ENCODE data around the gene DCUN1D3. TPM values are rescaled to one million over a fixed set of nuclear protein-coding genes. Genes with fewer than 3 reads are reported as not detected.

The DCUN1D3 gene
- total RNA-seq, 2 experiments from 2014 or later = 5.9 to 6.9 TPM

- intact Hi-C loops (cut with micrococcal nuclease) = no loop called here
- no peaks in the 10 kb centered on the region for H3K27me3 Mint-ChIP-seq
- no peak for TF ChIP-seq CTCF (IDR thresholded peaks at IDR 0.05)
- H3K36me3 Mint-ChIP-seq (ENCODE audit: low read depth) = peaks cover 55% of the 10 kb centered on the region
- H3K27ac Mint-ChIP-seq = peak overlapping the region; percentile 98
- peak; percentile 53 for DNase-seq
- ATAC-seq = no peak
- ChIA-PET POLR2A (interaction anchor here (0.9 to 3.2 kb wide), 4 partner anchors 8 to 36 kb away, joined by 3 to 14 read pairs (median 8); no protein-coding TSS in a partner anchor), CTCF (interaction anchor here (1.0 to 1.1 kb wide), 2 partner anchors 9 to 26 kb away, joined by 3 to 4 read pairs; no protein-coding TSS in a partner anchor)
- H3K9me3 Mint-ChIP-seq = no peaks in the 10 kb centered on the region
- peaks cover 78% of the 10 kb centered on the region for H3K4me1 Mint-ChIP-seq (ENCODE audit: low read depth)
- peak overlapping the region; percentile 93 for H3K4me3 Mint-ChIP-seq
Observed at GRCh38 chr16:20901436-20902112, 1.4 kb upstream of the DCUN1D3 start.

GRCh38 chr16:20901068-20901435, 894 bp upstream of the DCUN1D3 start:
- peak overlapping the region; percentile 98 for H3K27ac Mint-ChIP-seq

GRCh38 chr16:20899477-20900298, 470 bp downstream of the DCUN1D3 start:
- CTCF ChIA-PET = interaction anchor here (0.7 to 3.6 kb wide), 7 partner anchors 9 to 50 kb away, joined by 3 to 25 read pairs (median 4); no protein-coding TSS in a partner anchor
- intact Hi-C loops (cut with micrococcal nuclease) = no loop called here
- peaks cover 63% of the 10 kb centered on the region for H3K4me1 Mint-ChIP-seq (ENCODE audit: low read depth)

More at GRCh38 chr16:20901068-20901435, 894 bp upstream of the DCUN1D3 start:
- Mint-ChIP-seq H3K36me3 (ENCODE audit: low read depth) (peaks cover 49% of the 10 kb centered on the region), H3K27me3 (no peaks in the 10 kb centered on the region), H3K4me3 (peak overlapping the region; percentile 93), H3K9me3 (no peaks in the 10 kb centered on the region), H3K4me1 (ENCODE audit: low read depth) (peaks cover 73% of the 10 kb centered on the region)
- DNase-seq (no peak), ATAC-seq (peak; percentile 3)
- POLR2A ChIA-PET = interaction anchor here (0.9 to 3.2 kb wide), 9 partner anchors 8 to 95 kb away, joined by 3 to 14 read pairs (median 4); no protein-coding TSS in a partner anchor
- CTCF ChIA-PET = interaction anchor here (0.7 to 1.4 kb wide), 4 partner anchors 10 to 48 kb away, joined by 3 to 5 read pairs (median 3); no protein-coding TSS in a partner anchor
- TF ChIP-seq CTCF (IDR thresholded peaks at IDR 0.05) = no peak
- intact Hi-C loops (cut with micrococcal nuclease) = no loop called here

GRCh38 chr16:20899071-20899470, 1.1 kb downstream of the DCUN1D3 start:
- intact Hi-C loops (cut with micrococcal nuclease) = no loop called here

More at GRCh38 chr16:20899477-20900298, 470 bp downstream of the DCUN1D3 start:
- Mint-ChIP-seq H3K36me3 (ENCODE audit: low read depth) (peaks cover 49% of the 10 kb centered on the region), H3K27me3 (no peaks in the 10 kb centered on the region), H3K27ac (peak overlapping the region; percentile 98), H3K4me3 (peak overlapping the region; percentile 93), H3K9me3 (no peaks in the 10 kb centered on the region)
- no peak for ATAC-seq
- POLR2A ChIA-PET = interaction anchor here (0.7 to 3.2 kb wide), 14 partner anchors 9 to 179 kb away, joined by 3 to 14 read pairs (median 4); no protein-coding TSS in a partner anchor
- no peak for DNase-seq
- TF ChIP-seq CTCF (IDR thresholded peaks at IDR 0.05) = no peak

More at GRCh38 chr16:20899071-20899470, 1.1 kb downstream of the DCUN1D3 start:
- ChIA-PET POLR2A (interaction anchor here (0.7 to 3.2 kb wide), 8 partner anchors 10 to 179 kb away, joined by 3 to 14 read pairs (median 4); no protein-coding TSS in a partner anchor), CTCF (interaction anchor here (0.7 to 3.6 kb wide), 5 partner anchors 9 to 50 kb away, joined by 3 to 25 read pairs (median 4); no protein-coding TSS in a partner anchor)
- H3K36me3 Mint-ChIP-seq (ENCODE audit: low read depth) = peaks cover 46% of the 10 kb centered on the region
- DNase-seq (no peak), ATAC-seq (no peak)
- peak overlapping the region; percentile 93 for H3K4me3 Mint-ChIP-seq
- H3K4me1 Mint-ChIP-seq (ENCODE audit: low read depth) = peaks cover 57% of the 10 kb centered on the region
- peak overlapping the region; percentile 98 for H3K27ac Mint-ChIP-seq
- no peak for TF ChIP-seq CTCF (IDR thresholded peaks at IDR 0.05)
- no peaks in the 10 kb centered on the region for H3K9me3 Mint-ChIP-seq
- H3K27me3 Mint-ChIP-seq = no peaks in the 10 kb centered on the region
